GM12878 (cell line): ENCODE results near the gene DRAP1. TPM values are rescaled to one million over a fixed set of nuclear protein-coding genes. Genes with fewer than 3 reads are reported as not detected.

ENCODE experiments used
- ATF3 ChIP-seq: IDR thresholded peaks from 2 replicates; pipeline ENCODE4 v1.6.1; 2011; ENCODE audit warnings: low read depth, mild to moderate bottlenecking, low read length, moderate library complexity, borderline replicate concordance; ENCODE audit errors: extremely low read depth
- BACH1 ChIP-seq: fragments of 450-650 bp; IDR thresholded peaks from 2 replicates; pipeline ENCODE4 v1.6.1; 2017; ENCODE audit warnings: mild to moderate bottlenecking, borderline replicate concordance
- CREM ChIP-seq: IDR thresholded peaks from 2 replicates; pipeline ENCODE4 v1.6.1; 2014; ENCODE audit warnings: antibody characterized with exemption, low read depth
- DPF2 ChIP-seq: fragments of 450-650 bp; IDR thresholded peaks from 2 replicates; pipeline ENCODE4 v1.6.1; 2017; ENCODE audit warnings: mild to moderate bottlenecking
- ETV6 ChIP-seq, 2 experiments: fragments of 450-650 bp in 1 of 2; IDR thresholded peaks in 1 of 2; conservative IDR thresholded peaks in 1 of 2; 2 replicates each; pipeline ENCODE4 v1.6.1; 2014; ENCODE audit warnings: antibody characterized with exemption in 1 of 2, borderline replicate concordance in 1 of 2, low read depth in 1 of 2, mild to moderate bottlenecking in 1 of 2, moderate library complexity in 1 of 2
- FOXM1 ChIP-seq: IDR thresholded peaks from 2 replicates; pipeline ENCODE4 v1.6.1; 2012; ENCODE audit warnings: low read depth, mild to moderate bottlenecking, inconsistent platforms, low read length, moderate library complexity
- GATAD2B ChIP-seq: fragments of 450-650 bp; conservative IDR thresholded peaks from 2 replicates; pipeline ENCODE4 v1.6.1; 2017; ENCODE audit warnings: low read depth, mild to moderate bottlenecking, moderate library complexity
- HDAC2 ChIP-seq: fragments of 200-600 bp; sonication (generic); IDR thresholded peaks from 2 replicates; pipeline ENCODE4 v1.6.1; 2017
- IKZF1 ChIP-seq: fragments of 450-650 bp; conservative IDR thresholded peaks from 2 replicates; pipeline ENCODE4 v1.6.1; 2017; ENCODE audit warnings: antibody characterized with exemption, mild to moderate bottlenecking
- MTA3 ChIP-seq: IDR thresholded peaks from 2 replicates; pipeline ENCODE4 v1.6.1; 2012; ENCODE audit warnings: low read length, inconsistent platforms, borderline replicate concordance
- MXI1 ChIP-seq: fragments of 150-350 bp; IDR thresholded peaks from 2 replicates; pipeline ENCODE4 v1.6.1; 2011; ENCODE audit warnings: low read depth, mild to moderate bottlenecking, inconsistent platforms, low read length, improper control_type of control experiment
- MYC ChIP-seq: IDR thresholded peaks from 2 replicates; pipeline ENCODE4 v1.6.1; 2011; ENCODE audit warnings: mild to moderate bottlenecking, low read length, moderate library complexity, inconsistent platforms; ENCODE audit not compliant: insufficient read depth, insufficient replicate concordance, insufficient read length, severe bottlenecking
- PAX5 ChIP-seq: IDR thresholded peaks from 2 replicates; pipeline ENCODE4 v1.6.1; 2011; ENCODE audit warnings: low read depth, low read length, borderline replicate concordance
- PAX8 ChIP-seq: fragments of 450-650 bp; IDR thresholded peaks from 2 replicates; pipeline ENCODE4 v1.6.1; 2017; ENCODE audit warnings: mild to moderate bottlenecking, moderate library complexity
- POLR2A ChIP-seq: IDR thresholded peaks from 2 replicates; pipeline ENCODE4 v1.6.1; 2011; ENCODE audit warnings: low read depth, mild to moderate bottlenecking, low read length
- RAD21 ChIP-seq: IDR thresholded peaks from 2 replicates; pipeline ENCODE4 v1.6.1; 2011; ENCODE audit warnings: mild to moderate bottlenecking, low read depth, low read length, moderate library complexity; ENCODE audit not compliant: insufficient read depth
- SMARCA5 ChIP-seq: fragments of 450-650 bp; IDR thresholded peaks from 2 replicates; pipeline ENCODE4 v1.6.1; 2017; ENCODE audit warnings: mild to moderate bottlenecking
- STAT3 ChIP-seq: IDR thresholded peaks from 2 replicates; pipeline ENCODE4 v1.6.1; 2011; ENCODE audit warnings: low read depth, low read length, improper control_type of control experiment
- TARDBP ChIP-seq: IDR thresholded peaks from 2 replicates; pipeline ENCODE4 v1.6.1; 2016; ENCODE audit warnings: borderline replicate concordance
- TCF12 ChIP-seq: IDR thresholded peaks from 2 replicates; pipeline ENCODE4 v1.6.1; 2011; ENCODE audit warnings: low read depth, mild to moderate bottlenecking, low read length
- YBX1 ChIP-seq: fragments of 450-650 bp; IDR thresholded peaks from 2 replicates; pipeline ENCODE4 v1.6.1; 2016; ENCODE audit warnings: antibody characterized with exemption
- ZNF24 ChIP-seq: fragments of 450-650 bp; IDR thresholded peaks from 2 replicates; pipeline ENCODE4 v1.6.1; 2017; ENCODE audit warnings: antibody characterized with exemption, mild to moderate bottlenecking
- ZNF592 ChIP-seq: fragments of 450-650 bp; IDR thresholded peaks from 2 replicates; pipeline ENCODE4 v1.6.1; 2017; ENCODE audit warnings: mild to moderate bottlenecking, moderate library complexity
- polyA plus RNA-seq, 11 experiments: library from polyadenylated mRNA; depleted of rRNA in 4 of 11; unstranded in 6 of 11; stranded (reverse) in 5 of 11; fragments of >200 nt; fragmentation: Nextera tagmentation in 4 of 11; fragmentation: Illumina TruSeq in 1 of 11; extraction: Ambion mirVana in 4 of 11; extraction: Trizol in 1 of 11; gene quantifications; 1 replicate in 1 of 11; 2 replicates in 10 of 11; pipeline versions ENCODE4 v1.2.1 to v1.2.3, GENCODE V29; 2011 to 2016; ENCODE audit warnings: inconsistent platforms in 2 of 11, missing spikeins in 2 of 11, low read depth in 1 of 11
- total RNA-seq, 4 experiments: library from RNA; depleted of rRNA in 3 of 4; stranded (reverse); fragments of >200 nt in 3 of 4; fragmentation: Illumina TruSeq in 1 of 4; extraction: Trizol in 1 of 4; gene quantifications; 2 replicates each; pipeline versions ENCODE4 v1.2.1 to v1.2.3, GENCODE V29; 2013 to 2021

The DRAP1 gene
- total and polyA plus RNA-seq, 10 of the 15 experiments (the other 5 are each of a cell fraction or from before 2014, with no cell fraction given): 9.4 to 163 (median 114) TPM

DNA sequence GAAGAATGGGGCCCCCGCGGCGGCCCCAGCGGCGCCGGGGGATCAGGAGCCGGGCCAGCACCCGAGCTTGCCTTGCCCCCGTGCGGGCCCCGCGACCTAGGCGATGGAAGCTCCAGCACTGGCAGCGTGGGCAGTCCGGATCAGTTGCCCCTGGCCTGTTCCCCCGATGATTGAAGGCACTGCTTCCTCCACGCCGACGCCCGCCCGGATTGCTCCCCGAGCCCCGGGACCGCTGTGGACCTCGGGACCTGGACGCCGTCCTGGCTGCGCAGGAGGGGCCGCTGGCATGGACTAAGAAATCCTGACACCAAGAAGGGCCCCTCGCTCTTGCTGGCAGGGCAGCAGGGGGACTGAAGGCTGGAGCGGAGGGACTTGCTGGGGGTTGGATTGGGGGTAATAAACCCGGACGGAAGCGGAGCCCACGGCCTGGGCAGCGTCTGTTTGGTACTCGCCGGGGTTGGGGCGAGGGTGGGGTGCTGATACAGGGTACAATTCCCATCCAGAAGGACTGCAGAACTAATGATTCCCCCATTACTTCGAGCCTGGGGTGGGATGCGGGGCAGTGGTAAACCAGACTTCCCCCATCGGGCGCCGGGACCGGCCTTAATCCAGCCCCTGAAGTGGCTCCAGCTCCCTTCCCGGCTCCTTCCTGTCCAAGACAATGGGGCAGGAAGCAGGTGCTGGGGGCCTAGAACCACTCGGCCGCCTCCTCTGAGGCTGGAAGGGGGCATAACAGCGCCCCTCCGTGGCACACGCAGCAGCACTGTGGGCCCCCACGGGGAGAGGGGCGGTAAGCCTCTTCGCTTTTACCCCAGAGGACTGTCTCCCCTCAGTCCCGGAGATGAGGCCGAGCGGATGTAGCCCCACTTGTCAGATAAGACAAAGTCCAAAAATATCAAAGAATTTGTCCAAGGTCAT is 27.7 kb upstream of the DRAP1 start (continued):
- TF ChIP-seq FOXM1: no peak
- TF ChIP-seq ATF3: no peak
- TF ChIP-seq POLR2A: peak; percentile 40; the same call in 1 of the 2 replicates
- TF ChIP-seq SMARCA5: peak; percentile 79; the same call in 1 of the 2 replicates
- TF ChIP-seq TARDBP: no peak
- no peak; the same call in 1 of the 2 replicates for TF ChIP-seq MXI1
- TF ChIP-seq MTA3: no peak
- 0 out of 2 replicates have a peak, but pooled peaks have one; percentile 9 for TF ChIP-seq TCF12
- 0 out of 2 replicates have a peak, but pooled peaks have one; percentile 37 for TF ChIP-seq DPF2
- TF ChIP-seq ETV6 (conservative IDR thresholded peaks at IDR 0.05 in 1 of 2, IDR thresholded peaks at IDR 0.05 in 1 of 2; ENCODE audit: borderline replicate concordance in 1 of 2, low read depth in 1 of 2): no peak
- no peak for TF ChIP-seq GATAD2B
- TF ChIP-seq PAX8: no peak
- TF ChIP-seq IKZF1: peak; percentile 64
- peak; percentile 59 for TF ChIP-seq ZNF24
- TF ChIP-seq PAX5: peak; percentile 31; the same call in 1 of the 2 replicates
- peak; percentile 19; the same call in 1 of the 2 replicates for TF ChIP-seq RAD21
- TF ChIP-seq YBX1: no peak
- TF ChIP-seq MYC: peak; percentile 13
- TF ChIP-seq ZNF592: no peak
- 0 out of 2 replicates have a peak, but pooled peaks have one; percentile 28 for TF ChIP-seq BACH1
- TF ChIP-seq HDAC2: no peak
- TF ChIP-seq CREM: 0 out of 2 replicates have a peak, but pooled peaks have one; percentile 10
- no peak for TF ChIP-seq STAT3
